Measurements from ENCODE around the gene ERICH4. TPM values are rescaled to one million over a fixed set of nuclear protein-coding genes. Genes with fewer than 3 reads are reported as not detected.

Gene ERICH4
- total and polyA plus RNA-seq, 2 experiments from 2014 or later, result not detected

DNA sequence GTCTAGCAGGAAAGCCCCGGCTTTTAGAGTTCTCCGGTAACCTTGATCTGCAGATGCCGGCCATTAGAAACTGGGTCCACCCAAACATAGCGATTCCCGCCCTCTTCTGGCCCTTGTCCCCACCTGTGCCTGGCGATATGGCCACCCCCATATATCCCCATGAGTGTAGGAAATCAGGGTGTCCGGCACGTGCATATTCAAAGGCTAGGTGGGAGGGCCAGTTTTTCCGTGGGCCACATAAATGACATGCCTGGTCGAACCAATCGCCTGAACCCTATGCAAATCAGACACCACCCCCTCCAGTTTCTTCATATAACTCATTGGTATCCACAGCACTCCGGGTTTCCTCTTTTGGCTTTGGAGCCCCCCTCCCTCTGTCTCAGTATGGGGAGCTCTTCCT is 37.4 kb downstream of the ERICH4 start:
- TF ChIP-seq POLR2AphosphoS5 (IDR thresholded peaks at IDR 0.05; ENCODE audit: low read depth) (no peak), NANOG (IDR thresholded peaks at IDR 0.05; ENCODE audit: borderline replicate concordance) (no peak), JUNB (IDR thresholded peaks at IDR 0.05; ENCODE audit: unreplicated experiment) (no peak), EZH2phosphoT487 (IDR thresholded peaks at IDR 0.05; ENCODE audit: unreplicated experiment) (no peak), CREB1 (CRISPR knock-in tag; IDR thresholded peaks at IDR 0.05; ENCODE audit: low read depth) (no peak), STAT1 (IDR thresholded peaks at IDR 0.05; ENCODE audit: unreplicated experiment) (no peak), ZNF114 (CRISPR knock-in tag; IDR thresholded peaks at IDR 0.05) (no peak), ZNF462 (CRISPR knock-in tag; IDR thresholded peaks at IDR 0.05) (no peak), ZNF331 (CRISPR knock-in tag; IDR thresholded peaks at IDR 0.05; ENCODE audit: low read depth) (no peak), CTCF (conservative IDR thresholded peaks at IDR 0.05; ENCODE audit: low read depth in 2 of 2) (no peak)
- TF ChIP-seq, protein P1, sequence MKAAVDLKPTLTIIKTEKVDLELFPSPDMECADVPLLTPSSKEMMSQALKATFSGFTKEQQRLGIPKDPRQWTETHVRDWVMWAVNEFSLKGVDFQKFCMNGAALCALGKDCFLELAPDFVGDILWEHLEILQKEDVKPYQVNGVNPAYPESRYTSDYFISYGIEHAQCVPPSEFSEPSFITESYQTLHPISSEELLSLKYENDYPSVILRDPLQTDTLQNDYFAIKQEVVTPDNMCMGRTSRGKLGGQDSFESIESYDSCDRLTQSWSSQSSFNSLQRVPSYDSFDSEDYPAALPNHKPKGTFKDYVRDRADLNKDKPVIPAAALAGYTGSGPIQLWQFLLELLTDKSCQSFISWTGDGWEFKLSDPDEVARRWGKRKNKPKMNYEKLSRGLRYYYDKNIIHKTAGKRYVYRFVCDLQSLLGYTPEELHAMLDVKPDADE (IDR thresholded peaks at IDR 0.05), result no peak
- no peaks in the 10 kb centered on the region for H3K79me2 ChIP-seq (replicated peaks; ENCODE audit: insufficient read depth)
- H2AFZ ChIP-seq, result no peak overlapping the region
- H3K27me3 Mint-ChIP-seq (ENCODE audit: insufficient read depth, low read depth, poor library complexity), result peaks cover 9% of the 10 kb centered on the region
- H3K9me3 Mint-ChIP-seq, result peaks cover 57% of the 10 kb centered on the region
- H3F3A ChIP-seq (replicated peaks; ENCODE audit: low read depth), result no peaks in the 10 kb centered on the region
- peaks cover 8% of the 10 kb centered on the region; the same call in 1 of the 2 replicates for H3K9me2 ChIP-seq (ENCODE audit: insufficient read depth)
- DNase-seq (ENCODE audit: low spot score), result no peak
- no peak for ATAC-seq
- H3K4me1 ChIP-seq (ENCODE audit: insufficient read depth), result no peaks in the 10 kb centered on the region
- H3K27ac ChIP-seq (ENCODE audit: low read depth), result no peak overlapping the region
- no peaks in the 10 kb centered on the region for H3K27me3 ChIP-seq (ENCODE audit: insufficient read depth)
- no peak overlapping the region for H3K4me3 ChIP-seq
- no peaks in the 10 kb centered on the region for H3K36me3 ChIP-seq (ENCODE audit: insufficient read depth)
- no peak overlapping the region for H3K4me2 ChIP-seq
- H4K20me1 ChIP-seq (replicated peaks; ENCODE audit: insufficient read depth), result no peaks in the 10 kb centered on the region
- no peaks in the 10 kb centered on the region; the same call in 1 of the 3 replicates for H3K36me3 Mint-ChIP-seq (ENCODE audit: low read depth)
- H3K4me1 Mint-ChIP-seq, result no peaks in the 10 kb centered on the region
- H3K27ac Mint-ChIP-seq, result no peak overlapping the region
- H3K4me3 Mint-ChIP-seq, result no peak overlapping the region

Data from GM23338 (cell line).